Suprapubic skin (tissue), 4 donors: ENCODE data around the gene CLDND1. TPM values are rescaled to one million over a fixed set of nuclear protein-coding genes. Genes with fewer than 3 reads are reported as not detected.

ENCODE experiments used
- total RNA-seq, 4 donors: library from RNA; depleted of rRNA; stranded (reverse); fragments of >200 nt; gene quantifications; one replicate each; pipeline ENCODE4 v1.1.0, GENCODE V29; 2016

CLDND1 gene
- total RNA-seq, 4 donors from 2014 or later = 137 to 319 (median 159) TPM

Other genes with a start within 250 kb of the CLDND1 start
- not detected for gene OR5H2, start 240.4 kb downstream of the CLDND1 start, total RNA-seq
- gene OR5K4, start 169.0 kb downstream of the CLDND1 start, total RNA-seq = not detected
- gene OR5K3, start 132.2 kb downstream of the CLDND1 start, total RNA-seq = not detected
- gene OR5K1, start 59.7 kb downstream of the CLDND1 start, total RNA-seq = not detected
- gene OR5K2, start 25.2 kb downstream of the CLDND1 start, total RNA-seq = not detected
- not detected for gene GPR15, start 9.1 kb upstream of the CLDND1 start, total RNA-seq
- 10 to 100 TPM; 13.2 to 41.3 (median 21.7) TPM for gene CPOX, start 70.7 kb upstream of the CLDND1 start, total RNA-seq
- 10 to 100 TPM; 13.1 to 48.0 (median 20.6) TPM for gene ST3GAL6, start 240.4 kb upstream of the CLDND1 start, total RNA-seq